Stomach (tissue), 9 donors: ENCODE data around the gene YOD1. TPM values are rescaled to one million over a fixed set of nuclear protein-coding genes. Genes with fewer than 3 reads are reported as not detected.

Experiments used
- DNase-seq, 2 donors: peaks; one replicate each; pipeline versions ENCODE4 v3.0.0 to v3.0.0-alpha.2; 2013 to 2019
- H3K27ac ChIP-seq, 5 donors: fragments of 200-600 bp in 4 of 5; sonication (generic) in 4 of 5; one replicate each; pipeline ENCODE4 v1.5.1; 2013 to 2019; ENCODE audit warnings: mild to moderate bottlenecking in 1 of 5, moderate library complexity in 1 of 5
- H3K27me3 ChIP-seq, 3 donors: fragments of 200-600 bp; sonication (generic); one replicate each; pipeline ENCODE4 v1.5.1; 2017 to 2019; ENCODE audit warnings: mixed run types in 1 of 3
- H3K36me3 ChIP-seq, 4 donors: fragments of 200-600 bp; sonication (generic); 1 replicate in 3 of 4; 2 replicates in 1 of 4; pipeline ENCODE4 v1.5.1; 2016 to 2019
- H3K4me1 ChIP-seq, 4 donors: fragments of 200-600 bp; sonication (generic); one replicate each; pipeline ENCODE4 v1.5.1; 2016 to 2019
- H3K4me3 ChIP-seq, 4 donors: fragments of 200-600 bp; sonication (generic) in 3 of 4; one replicate each; pipeline ENCODE4 v1.5.1; 2016 to 2019; ENCODE audit warnings: mild to moderate bottlenecking in 1 of 4
- H3K9me3 ChIP-seq, 4 donors: fragments of 200-600 bp; sonication (generic); one replicate each; pipeline ENCODE4 v1.5.1; 2016 to 2019
- CTCF ChIP-seq, 7 experiments: fragments of 450-650 bp in 4 of 7; fragments of 200-600 bp in 3 of 7; sonication (generic) in 3 of 7; IDR thresholded peaks; one replicate each; pipeline ENCODE4 v1.5.1; 2016 to 2019; ENCODE audit warnings: antibody characterized with exemption in 7 of 7, control low read depth in 2 of 7, mild to moderate bottlenecking in 1 of 7
- EP300 ChIP-seq: sonication (generic); formaldehyde crosslinking; IDR thresholded peaks from one replicate; pipeline ENCODE4 v1.6.1; 2017; ENCODE audit warnings: antibody characterized with exemption
- POLR2A ChIP-seq, 4 donors: fragments of 450-650 bp; IDR thresholded peaks; one replicate each; pipeline ENCODE4 v1.6.1; 2016; ENCODE audit warnings: antibody characterized with exemption in 4 of 4, control low read depth in 2 of 4, mild to moderate bottlenecking in 1 of 4, moderate library complexity in 1 of 4
- POLR2AphosphoS5 ChIP-seq, 3 donors: sonication (generic); formaldehyde crosslinking; IDR thresholded peaks; one replicate each; pipeline ENCODE4 v1.6.1; 2016; ENCODE audit warnings: antibody characterized with exemption in 3 of 3
- WGBS, 5 donors: extraction: QIAGEN DNeasy Blood & Tissue Kit in 3 of 5; methylation state at CpG; one replicate each; pipeline versions ENCODE4 v1.1.5 to v1.1.7; 2013 to 2018; 5-methylcytosine and 5-hydroxymethylcytosine counted together
- intact Hi-C: fragments of 100-400 bp; cut with DNase I; formaldehyde crosslinking; loops from one replicate; pipeline ENCODE4 v1.15.1; 2023; ENCODE audit warnings: low total_unique reads
- polyA plus RNA-seq, 3 donors: library from polyadenylated mRNA; stranded (reverse); fragments of 200-250 nt; gene quantifications; one replicate each; pipeline ENCODE4 v1.2.3, GENCODE V29; 2013
- total RNA-seq, 5 donors: library from RNA; depleted of rRNA; stranded (reverse); fragments of >200 nt; gene quantifications; one replicate each; pipeline versions ENCODE4 v1.1.0 to v1.2.3, GENCODE V29; 2014 to 2016
- donor health status: healthy with polysubstance abuse.
- donor health status: Bipolar disorder and iron deficiency.
- donor health status: healthy.

Gene YOD1
- total and polyA plus RNA-seq, 8 donors = 1.5 to 47.9 (median 4.8) TPM

- no peak overlapping the region for H3K27ac ChIP-seq
- peaks cover 0 to 30% (median 14%) of the 10 kb centered on the region in 4 donors for H3K4me1 ChIP-seq
- H3K36me3 ChIP-seq = peaks cover 0 to 18% (median 12%) of the 10 kb centered on the region in 4 donors
- TF ChIP-seq POLR2AphosphoS5 (IDR thresholded peaks at IDR 0.05) (no peak), EP300 (no peak), CTCF (IDR thresholded peaks at IDR 0.05) (no peak), POLR2A (IDR thresholded peaks at IDR 0.05) (no peak)
- H3K4me3 ChIP-seq = no peak overlapping the region
- H3K9me3 ChIP-seq = no peaks in the 10 kb centered on the region
- intact Hi-C loops = no loop called here
- 18 to 39% (median 31%) methylated on average over 2 of the region's 2 CpGs for WGBS, 5 donors
- H3K27me3 ChIP-seq = no peaks in the 10 kb centered on the region
- DNase-seq = no peak
Observed at GRCh38 chr1:207081088-207081487, 30.1 kb upstream of the YOD1 start.

- intact Hi-C loops = no loop called here
- Histone ChIP-seq H3K27me3 (no peaks in the 10 kb centered on the region), H3K4me3 (no peak overlapping the region), H3K36me3 (peaks cover 0 to 27% (median 21%) of the 10 kb centered on the region in 4 donors), H3K27ac (no peak overlapping the region), H3K4me1 (peaks cover 0 to 27% (median 10%) of the 10 kb centered on the region in 4 donors), H3K9me3 (no peaks in the 10 kb centered on the region)
- DNase-seq = no peak
- 62 to 89% (median 70%) methylated on average over 6 of the region's 6 CpGs for WGBS, 5 donors
- TF ChIP-seq EP300 (no peak), POLR2AphosphoS5 (IDR thresholded peaks at IDR 0.05) (no peak), POLR2A (IDR thresholded peaks at IDR 0.05) (no peak), CTCF (IDR thresholded peaks at IDR 0.05) (no peak)
Observed at GRCh38 chr1:207079706-207080241, 28.8 kb upstream of the YOD1 start.

- H3K9me3 ChIP-seq = no peaks in the 10 kb centered on the region
- H3K27ac ChIP-seq = no peak overlapping the region
- DNase-seq = no peak
- WGBS, 5 donors = 79 to 90% (median 87%) methylated on average over 11 of the region's 11 CpGs
- H3K36me3 ChIP-seq = peaks cover 0 to 38% (median 30%) of the 10 kb centered on the region in 4 donors
- H3K4me1 ChIP-seq = peaks cover 0 to 24% (median 7%) of the 10 kb centered on the region in 4 donors
- TF ChIP-seq CTCF (IDR thresholded peaks at IDR 0.05) (no peak), POLR2A (IDR thresholded peaks at IDR 0.05) (no peak), EP300 (no peak), POLR2AphosphoS5 (IDR thresholded peaks at IDR 0.05) (no peak)
- no peak overlapping the region for H3K4me3 ChIP-seq
- intact Hi-C loops = no loop called here
- H3K27me3 ChIP-seq = no peaks in the 10 kb centered on the region
Observed at GRCh38 chr1:207078578-207079132, 27.6 kb upstream of the YOD1 start.

GRCh38 chr1:207077470-207078377 lies 26.7 kb upstream of the YOD1 start:
- 30 to 40% (median 36%) methylated on average over 6 of the region's 6 CpGs for WGBS, 5 donors
- H3K36me3 ChIP-seq = peaks cover 5 to 46% (median 39%) of the 10 kb centered on the region in 4 donors
- no peaks in the 10 kb centered on the region for H3K27me3 ChIP-seq
- DNase-seq = peak; percentile 74 to 94
- intact Hi-C loops = no loop called here
- H3K9me3 ChIP-seq = no peaks in the 10 kb centered on the region
- H3K4me1 ChIP-seq = peaks cover 0 to 24% (median 7%) of the 10 kb centered on the region in 4 donors
- TF ChIP-seq CTCF (IDR thresholded peaks at IDR 0.05) = peak in 5 of 7 experiments; percentile 76 to 90 (median 82)
- TF ChIP-seq POLR2A (IDR thresholded peaks at IDR 0.05) = no peak
- TF ChIP-seq EP300 = no peak
- peak in 2 of 3 donors; percentile 27 to 84 for TF ChIP-seq POLR2AphosphoS5 (IDR thresholded peaks at IDR 0.05)
- H3K4me3 ChIP-seq = no peak overlapping the region
- H3K27ac ChIP-seq = peak overlapping the region in 4 of 5 donors; percentile 35 to 60 (median 49)
